Measurements from ENCODE around the gene NINL. TPM values are rescaled to one million over a fixed set of nuclear protein-coding genes. Genes with fewer than 3 reads are reported as not detected.

Gene NINL
- total RNA-seq, 1 experiment from 2014 or later, result 7.2 TPM

DNA sequence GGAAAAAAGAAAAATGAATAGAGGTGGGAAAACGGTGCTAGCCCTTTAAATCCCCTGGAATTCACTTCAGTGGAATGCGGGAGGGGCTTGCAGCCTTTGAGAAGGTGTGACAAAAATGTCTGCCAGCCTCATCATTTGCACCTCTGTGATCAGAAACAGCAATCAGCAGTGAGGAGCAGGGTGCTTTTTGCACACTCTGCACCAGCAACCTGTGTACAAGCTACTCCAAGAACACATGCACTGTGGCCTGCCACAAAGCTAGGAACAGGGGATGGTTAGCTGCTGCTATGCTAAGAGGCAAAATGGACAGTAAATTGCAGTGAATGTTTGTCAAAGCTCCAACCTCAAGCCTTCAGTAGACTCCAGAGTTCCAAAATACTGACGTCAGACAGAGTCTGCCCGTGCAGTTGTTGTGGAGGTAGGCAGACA, 148.2 kb downstream of the NINL start:
- H3K4me3 ChIP-seq (replicated peaks in 1 of 2; ENCODE audit: low read depth in 1 of 2, low read length in 2 of 2), result no peak overlapping the region
- intact Hi-C loops (cut with micrococcal nuclease), result no loop called here
- no peaks in the 10 kb centered on the region for H3K27me3 ChIP-seq (ENCODE audit: insufficient read depth, low read length)
- H3K9ac ChIP-seq (ENCODE audit: low read length), result no peak overlapping the region
- DNase-seq (ENCODE audit: low read depth, low spot score) (no peak), ATAC-seq (peak; percentile 36; the same call in 1 of the 2 replicates)
- H3K4me2 ChIP-seq (ENCODE audit: low read length), result peak overlapping the region; percentile 19; the same call in 1 of the 2 replicates
- H4K20me1 ChIP-seq (ENCODE audit: insufficient read depth), result no peaks in the 10 kb centered on the region
- no peak overlapping the region for H3K27ac ChIP-seq (ENCODE audit: low read depth, low read length)
- peaks cover 8 to 13% of the 10 kb centered on the region in 2 experiments; a peak in 3 of 4 replicates for H3K4me1 ChIP-seq (ENCODE audit: control insufficient read depth in 1 of 2, insufficient read depth in 2 of 2, low read length in 2 of 2)
- ChIA-PET CTCF (no interaction called here), POLR2A (no interaction called here), RAD21 (ENCODE audit: low non-redundant PET in 1 of 2, low total read pairs in 2 of 2, uncharacterized antibody in 2 of 2, unreplicated experiment in 2 of 2) (no interaction called here)
- H2AFZ ChIP-seq (ENCODE audit: low read depth, low read length, poor library complexity, severe bottlenecking), result no peak overlapping the region
- peaks cover 23 to 28% of the 10 kb centered on the region in 2 experiments; a peak in 3 of 4 replicates for H3K36me3 ChIP-seq (ENCODE audit: control insufficient read depth in 1 of 2, insufficient read depth in 2 of 2, low read length in 2 of 2)
- H3K79me2 ChIP-seq (ENCODE audit: insufficient read depth, low read length), result peaks cover 7% of the 10 kb centered on the region
- TF ChIP-seq EZH2 (IDR thresholded peaks at IDR 0.05) (no peak), ELF1 (IDR thresholded peaks at IDR 0.05; ENCODE audit: borderline replicate concordance, low read depth) (no peak), JUND (IDR thresholded peaks at IDR 0.05) (no peak), TCF7L2 (IDR thresholded peaks at IDR 0.05; ENCODE audit: borderline replicate concordance, extremely low read depth, insufficient read depth, insufficient read length) (no peak), SRF (IDR thresholded peaks at IDR 0.05; ENCODE audit: low read depth) (no peak), SIN3A (IDR thresholded peaks at IDR 0.05; ENCODE audit: low read depth) (no peak), EGR1 (IDR thresholded peaks at IDR 0.05; ENCODE audit: low read depth) (no peak), POLR2AphosphoS5 (IDR thresholded peaks at IDR 0.05; ENCODE audit: low read depth, low read length) (no peak), ZFX (IDR thresholded peaks at IDR 0.05) (no peak)
- TF ChIP-seq, protein P1, sequence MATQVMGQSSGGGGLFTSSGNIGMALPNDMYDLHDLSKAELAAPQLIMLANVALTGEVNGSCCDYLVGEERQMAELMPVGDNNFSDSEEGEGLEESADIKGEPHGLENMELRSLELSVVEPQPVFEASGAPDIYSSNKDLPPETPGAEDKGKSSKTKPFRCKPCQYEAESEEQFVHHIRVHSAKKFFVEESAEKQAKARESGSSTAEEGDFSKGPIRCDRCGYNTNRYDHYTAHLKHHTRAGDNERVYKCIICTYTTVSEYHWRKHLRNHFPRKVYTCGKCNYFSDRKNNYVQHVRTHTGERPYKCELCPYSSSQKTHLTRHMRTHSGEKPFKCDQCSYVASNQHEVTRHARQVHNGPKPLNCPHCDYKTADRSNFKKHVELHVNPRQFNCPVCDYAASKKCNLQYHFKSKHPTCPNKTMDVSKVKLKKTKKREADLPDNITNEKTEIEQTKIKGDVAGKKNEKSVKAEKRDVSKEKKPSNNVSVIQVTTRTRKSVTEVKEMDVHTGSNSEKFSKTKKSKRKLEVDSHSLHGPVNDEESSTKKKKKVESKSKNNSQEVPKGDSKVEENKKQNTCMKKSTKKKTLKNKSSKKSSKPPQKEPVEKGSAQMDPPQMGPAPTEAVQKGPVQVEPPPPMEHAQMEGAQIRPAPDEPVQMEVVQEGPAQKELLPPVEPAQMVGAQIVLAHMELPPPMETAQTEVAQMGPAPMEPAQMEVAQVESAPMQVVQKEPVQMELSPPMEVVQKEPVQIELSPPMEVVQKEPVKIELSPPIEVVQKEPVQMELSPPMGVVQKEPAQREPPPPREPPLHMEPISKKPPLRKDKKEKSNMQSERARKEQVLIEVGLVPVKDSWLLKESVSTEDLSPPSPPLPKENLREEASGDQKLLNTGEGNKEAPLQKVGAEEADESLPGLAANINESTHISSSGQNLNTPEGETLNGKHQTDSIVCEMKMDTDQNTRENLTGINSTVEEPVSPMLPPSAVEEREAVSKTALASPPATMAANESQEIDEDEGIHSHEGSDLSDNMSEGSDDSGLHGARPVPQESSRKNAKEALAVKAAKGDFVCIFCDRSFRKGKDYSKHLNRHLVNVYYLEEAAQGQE (IDR thresholded peaks at IDR 0.05; ENCODE audit: low read depth), result no peak
- TF ChIP-seq, protein P2, sequence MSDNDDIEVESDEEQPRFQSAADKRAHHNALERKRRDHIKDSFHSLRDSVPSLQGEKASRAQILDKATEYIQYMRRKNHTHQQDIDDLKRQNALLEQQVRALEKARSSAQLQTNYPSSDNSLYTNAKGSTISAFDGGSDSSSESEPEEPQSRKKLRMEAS (IDR thresholded peaks at IDR 0.05), result no peak
- H3K9me2 ChIP-seq (ENCODE audit: insufficient read depth), result no peaks in the 10 kb centered on the region
- no TSS peak for BruUV-seq (replicated peaks)
- no peaks in the 10 kb centered on the region for H3K9me3 ChIP-seq (ENCODE audit: control insufficient read depth in 1 of 2, insufficient read depth in 1 of 2, low read depth in 1 of 2, low read length in 2 of 2)
